MCF 10A (cell line): ENCODE measurements around the gene KIAA1210. TPM values are rescaled to one million over a fixed set of nuclear protein-coding genes. Genes with fewer than 3 reads are reported as not detected.

Experiments
- BruUV-seq: library from RNA; stranded (reverse); fragments of 400-500 nt; replicated peaks from 2 replicates; lab custom pipeline; 2021; lab: Mats Ljungman, UMichigan
- CTCF ChIA-PET: fragments of 300-600 bp; sonication (Branson Sonifier 250); formaldehyde crosslinking; extraction: SDS; loops from one replicate; lab custom pipeline; 2021; ENCODE audit warnings: antibody characterized with exemption, inconsistent platforms; lab: Yijun Ruan, JAX
- POLR2A ChIA-PET: fragments of 300-600, 350-650 bp; sonication (Branson Sonifier 250); formaldehyde crosslinking; extraction: SDS; loops from one replicate; lab custom pipeline; 2020; ENCODE audit warnings: antibody characterized with exemption, inconsistent platforms; lab: Yijun Ruan, JAX
- DNase-seq: peaks from one replicate; pipeline ENCODE4 v3.0.0-alpha.2; 2018; ENCODE audit not compliant: unreplicated experiment
- H3K27ac Mint-ChIP-seq: one replicate; pipeline ENCODE4 v1.8.0; 2022; ENCODE audit warnings: mild to moderate bottlenecking, low read depth, mixed read lengths; ENCODE audit not compliant: unreplicated experiment
- H3K27me3 Mint-ChIP-seq: one replicate; pipeline ENCODE4 v1.8.0; 2022; ENCODE audit warnings: mixed read lengths; ENCODE audit not compliant: insufficient read depth, unreplicated experiment
- H3K36me3 Mint-ChIP-seq: one replicate; pipeline ENCODE4 v1.8.0; 2022; ENCODE audit warnings: mild to moderate bottlenecking, moderate library complexity, mixed read lengths; ENCODE audit not compliant: insufficient read depth, unreplicated experiment
- H3K4me1 Mint-ChIP-seq: one replicate; pipeline ENCODE4 v1.8.0; 2022; ENCODE audit warnings: mixed read lengths; ENCODE audit not compliant: insufficient read depth, unreplicated experiment
- H3K4me3 Mint-ChIP-seq: one replicate; pipeline ENCODE4 v1.8.0; 2022; ENCODE audit warnings: mild to moderate bottlenecking, moderate library complexity, mixed read lengths; ENCODE audit not compliant: unreplicated experiment
- H3K9me3 Mint-ChIP-seq: one replicate; pipeline ENCODE4 v1.8.0; 2022; ENCODE audit warnings: mixed read lengths; ENCODE audit not compliant: unreplicated experiment
- CTCF ChIP-seq: fragments of 200-600 bp; IDR thresholded peaks from one replicate; pipeline ENCODE4 v1.8.0; 2022; ENCODE audit warnings: antibody characterized with exemption, mild to moderate bottlenecking; ENCODE audit not compliant: unreplicated experiment
- intact Hi-C: fragments of 100-400 bp; cut with micrococcal nuclease; formaldehyde crosslinking; loops from 2 replicates; pipeline ENCODE4 v1.14.1; 2022
- total RNA-seq: library from RNA; stranded (reverse); gene quantifications from 2 replicates; pipeline ENCODE4 v1.2.3, GENCODE V29; 2022

Gene KIAA1210
- total RNA-seq, 1 experiment from 2014 or later = not detected

GRCh38 chrX:119075270-119076025 is 52.2 kb downstream of the KIAA1210 start:
- ChIA-PET CTCF (interaction anchor here (1.1 to 1.2 kb wide), 3 partner anchors 9 to 70 kb away, joined by 3 to 7 read pairs (median 5); no protein-coding TSS in a partner anchor), POLR2A (no interaction called here)
- no peak overlapping the region for H3K27ac Mint-ChIP-seq
- no peak for DNase-seq
- no peaks in the 10 kb centered on the region for H3K9me3 Mint-ChIP-seq
- H3K4me3 Mint-ChIP-seq = no peak overlapping the region
- H3K36me3 Mint-ChIP-seq = no peaks in the 10 kb centered on the region
- peaks cover 46% of the 10 kb centered on the region for H3K27me3 Mint-ChIP-seq
- no peaks in the 10 kb centered on the region for H3K4me1 Mint-ChIP-seq
- intact Hi-C loops = no loop called here
- TF ChIP-seq CTCF = no peak
- BruUV-seq = no TSS peak

- no peak for DNase-seq
- BruUV-seq = no TSS peak
- H3K36me3 Mint-ChIP-seq = no peaks in the 10 kb centered on the region
- TF ChIP-seq CTCF = no peak
- no peak overlapping the region for H3K27ac Mint-ChIP-seq
- POLR2A ChIA-PET = no interaction called here
- H3K4me1 Mint-ChIP-seq = no peaks in the 10 kb centered on the region
- intact Hi-C loops = no loop called here
- no peaks in the 10 kb centered on the region for H3K9me3 Mint-ChIP-seq
- H3K4me3 Mint-ChIP-seq = no peak overlapping the region
- peaks cover 30% of the 10 kb centered on the region for H3K27me3 Mint-ChIP-seq
- CTCF ChIA-PET = interaction anchor here (0.6 kb wide), 1 partner anchor 15 kb away, joined by 3 read pairs; no protein-coding TSS in a partner anchor
Measured at GRCh38 chrX:119073911-119074310, 53.7 kb downstream of the KIAA1210 start.

GRCh38 chrX:119073200-119073905 is 54.3 kb downstream of the KIAA1210 start:
- POLR2A ChIA-PET = no interaction called here
- TF ChIP-seq CTCF = no peak
- H3K36me3 Mint-ChIP-seq = no peaks in the 10 kb centered on the region
- no peak overlapping the region for H3K27ac Mint-ChIP-seq
- H3K9me3 Mint-ChIP-seq = no peaks in the 10 kb centered on the region
- no peaks in the 10 kb centered on the region for H3K4me1 Mint-ChIP-seq
- BruUV-seq = no TSS peak
- CTCF ChIA-PET = no interaction called here
- peaks cover 25% of the 10 kb centered on the region for H3K27me3 Mint-ChIP-seq
- no peak for DNase-seq
- H3K4me3 Mint-ChIP-seq = no peak overlapping the region
- intact Hi-C loops = no loop called here

GRCh38 chrX:119072744-119073143 is 54.9 kb downstream of the KIAA1210 start, which contains the start of gene CT47C1:
CT47C1 (plus strand) TSS chrX:119072993; CDS start chrX:119073226, 233 bp downstream.
- no TSS peak for BruUV-seq
- Mint-ChIP-seq H3K27ac (no peak within 1 kb of the TSS), H3K4me3 (no peak within 1 kb of the TSS), H3K4me1 (no peaks in the 10 kb centered on the region), H3K9me3 (no peaks in the 10 kb centered on the region), H3K36me3 (no peaks in the 10 kb centered on the region), H3K27me3 (peaks cover 19% of the 10 kb centered on the region)
- CTCF ChIA-PET = no interaction called here
- no peak for TF ChIP-seq CTCF
- intact Hi-C loops = no loop called here
- no peak for DNase-seq
- POLR2A ChIA-PET = no interaction called here
